Esophagus mucosa (tissue), 1 donor: ENCODE results near the gene MKNK1. TPM values are rescaled to one million over a fixed set of nuclear protein-coding genes. Genes with fewer than 3 reads are reported as not detected.

Experiments
- ATAC-seq: fragments of 200-7000 bp; cut with Tn5 transposase; one replicate; pipeline ENCODE4 v1.9.1; 2020
- total RNA-seq: library from RNA; stranded (reverse); gene quantifications from one replicate; pipeline ENCODE4 v1.2.4, GENCODE V29; 2023
- donor health status: DM: yes; HTN: yes; CAD: no.

MKNK1 gene
- total RNA-seq, 1 donor from 2014 or later = 31.3 TPM

GRCh38 chr1:46520063-46520911 lies 83.8 kb downstream of the MKNK1 start:
- ATAC-seq = no peak

- ATAC-seq = no peak
Observed at GRCh38 chr1:46519209-46519608, 84.9 kb downstream of the MKNK1 start.

- no peak for ATAC-seq
Observed at GRCh38 chr1:46517932-46518498, 86.1 kb downstream of the MKNK1 start.

- peak; percentile 89 for ATAC-seq
Observed at GRCh38 chr1:46517010-46517600, 87.0 kb downstream of the MKNK1 start.

- ATAC-seq = no peak
Observed at GRCh38 chr1:46516200-46516950, 87.7 kb downstream of the MKNK1 start.

- no peak for ATAC-seq
Observed at GRCh38 chr1:46515576-46515975, 88.5 kb downstream of the MKNK1 start.

- ATAC-seq = no peak
Observed at GRCh38 chr1:46513536-46513935, 90.5 kb downstream of the MKNK1 start.

- ATAC-seq = no peak
Observed at GRCh38 chr1:46512792-46513190, 91.3 kb downstream of the MKNK1 start.

DNA sequence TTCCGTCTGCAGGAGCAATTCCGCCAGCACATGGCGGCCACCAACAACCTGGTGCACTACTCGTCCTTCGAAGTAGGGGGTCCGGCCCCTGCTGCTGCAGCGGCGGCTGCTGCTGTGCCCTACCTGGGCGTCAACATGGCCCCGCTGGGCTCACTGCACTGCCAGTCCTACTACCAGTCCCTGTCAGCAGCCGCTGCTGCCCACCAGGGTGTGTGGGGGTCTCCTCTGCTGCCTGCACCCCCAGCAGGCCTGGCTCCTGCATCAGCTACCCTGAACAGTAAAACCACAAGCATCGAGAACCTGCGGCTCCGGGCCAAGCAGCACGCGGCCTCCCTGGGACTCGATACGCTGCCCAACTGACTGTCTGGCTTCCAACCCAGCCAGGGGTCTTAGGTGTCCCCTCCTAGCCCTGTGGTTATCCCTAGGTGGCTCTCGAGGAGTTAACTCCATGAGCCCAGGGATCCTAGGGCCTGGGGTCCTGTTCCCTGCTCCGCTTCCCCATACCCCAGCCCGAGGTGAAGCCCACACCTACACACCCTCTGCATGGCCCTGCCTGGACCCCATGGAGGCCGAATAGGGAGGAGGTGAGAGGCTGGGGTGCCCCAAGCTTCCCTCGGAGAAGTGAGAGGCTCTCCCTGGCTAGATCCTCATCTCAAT lies 91.8 kb downstream of the MKNK1 start:
- no peak for ATAC-seq

DNA sequence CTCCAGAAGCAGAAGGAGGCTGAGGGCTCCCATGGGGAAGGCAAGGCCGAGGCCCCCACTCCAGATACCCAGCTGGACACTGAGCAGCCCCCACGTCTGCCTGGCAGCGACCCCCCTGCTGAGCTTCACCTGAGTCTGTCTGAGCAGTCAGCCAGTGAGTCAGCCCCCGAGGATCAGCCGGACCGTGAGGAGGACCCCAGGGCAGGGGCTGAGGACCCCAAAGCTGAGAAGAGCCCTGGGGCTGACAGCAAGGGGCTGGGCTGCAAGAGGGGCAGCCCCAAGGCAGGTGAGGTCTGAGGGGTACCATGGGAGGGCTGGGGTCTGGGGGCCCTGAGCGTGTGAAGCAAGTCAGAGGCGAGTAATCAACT lies 93.1 kb downstream of the MKNK1 start:
- no peak for ATAC-seq

DNA sequence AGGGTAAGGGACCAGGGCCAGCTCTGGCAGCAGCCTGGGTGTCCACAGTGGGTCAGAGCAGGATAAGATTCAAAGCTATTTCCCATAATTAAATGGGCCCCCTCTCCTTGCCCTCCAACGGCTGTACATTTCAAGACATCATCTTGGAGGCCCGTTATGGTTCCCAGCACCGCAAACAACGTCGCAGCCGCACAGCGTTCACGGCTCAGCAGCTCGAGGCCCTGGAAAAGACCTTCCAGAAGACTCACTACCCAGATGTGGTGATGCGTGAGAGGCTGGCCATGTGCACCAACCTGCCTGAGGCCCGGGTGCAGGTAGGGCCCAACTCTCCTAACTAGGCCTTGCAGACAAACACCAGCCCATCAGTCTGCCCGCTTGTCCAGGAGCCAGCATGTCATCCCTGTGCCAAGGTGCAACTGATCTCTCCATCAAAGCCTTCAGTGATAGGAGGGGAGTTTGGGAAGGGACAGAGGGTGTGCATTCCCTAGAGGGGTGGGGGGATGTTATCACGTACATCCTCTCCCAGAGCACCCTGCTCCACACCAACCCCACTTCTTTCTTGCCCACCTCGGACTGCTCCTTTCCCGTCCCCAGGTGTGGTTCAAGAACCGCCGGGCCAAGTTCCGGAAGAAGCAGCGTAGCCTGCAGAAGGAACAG lies 93.6 kb downstream of the MKNK1 start:
- ATAC-seq = no peak

DNA sequence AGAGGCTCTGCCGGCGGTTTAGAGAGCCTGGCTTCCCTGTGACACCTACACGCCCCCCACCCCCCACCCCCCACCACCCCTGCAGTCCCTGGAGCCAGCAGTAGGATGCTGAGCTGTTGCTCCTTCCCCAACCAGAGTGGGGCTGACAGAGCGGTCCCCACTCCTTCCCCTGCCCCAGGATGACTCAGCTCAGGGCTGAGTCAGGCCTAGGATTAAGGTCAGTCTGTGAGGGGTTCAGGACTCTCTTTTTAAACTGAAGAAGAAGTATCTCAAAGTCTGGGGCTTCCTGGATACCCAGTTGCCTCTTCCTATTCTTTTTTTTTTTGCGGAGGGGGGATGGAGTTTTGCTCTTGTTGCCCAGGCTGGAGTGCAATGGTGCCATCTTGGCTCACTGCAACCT lies 95.3 kb downstream of the MKNK1 start:
- peak; percentile 34 for ATAC-seq

Other genes with a start within 250 kb of the MKNK1 start
- gene FAAH, start 210.0 kb downstream of the MKNK1 start, total RNA-seq = 8.7 TPM
- not detected for gene DMBX1, start 114.4 kb downstream of the MKNK1 start, total RNA-seq
- not detected for gene KNCN, start 52.6 kb downstream of the MKNK1 start, total RNA-seq
- gene MOB3C, start 12.5 kb upstream of the MKNK1 start, total RNA-seq = 13.9 TPM
- 24.2 TPM for gene ATPAF1, start 64.1 kb upstream of the MKNK1 start, total RNA-seq
- not detected for gene TEX38, start 67.6 kb upstream of the MKNK1 start, total RNA-seq
- gene EFCAB14, start 114.8 kb upstream of the MKNK1 start, total RNA-seq = 63.6 TPM
- gene CYP4B1, start 194.8 kb upstream of the MKNK1 start, total RNA-seq = 13.5 TPM